ENCODE measurements around the gene CA14. TPM values are rescaled to one million over a fixed set of nuclear protein-coding genes. Genes with fewer than 3 reads are reported as not detected.
"Not testable (repeated sequence)": the region's sequence is repeated elsewhere in the genome, so short reads cannot be mapped to it uniquely, and the experiment has no call there.

Gene CA14
- total RNA-seq (2014; rRNA removed; shearing (Covaris generic)) = 53.6 and 54.4 TPM in 2 replicates
- polyA plus RNA-seq (2015; cell fraction: cytosol; rRNA removed) = 54.9 and 61.2 TPM in 2 replicates
- polyA plus RNA-seq (2015; cell fraction: nucleus; rRNA removed) = 78.6 and 82.2 TPM in 2 replicates

DNA sequence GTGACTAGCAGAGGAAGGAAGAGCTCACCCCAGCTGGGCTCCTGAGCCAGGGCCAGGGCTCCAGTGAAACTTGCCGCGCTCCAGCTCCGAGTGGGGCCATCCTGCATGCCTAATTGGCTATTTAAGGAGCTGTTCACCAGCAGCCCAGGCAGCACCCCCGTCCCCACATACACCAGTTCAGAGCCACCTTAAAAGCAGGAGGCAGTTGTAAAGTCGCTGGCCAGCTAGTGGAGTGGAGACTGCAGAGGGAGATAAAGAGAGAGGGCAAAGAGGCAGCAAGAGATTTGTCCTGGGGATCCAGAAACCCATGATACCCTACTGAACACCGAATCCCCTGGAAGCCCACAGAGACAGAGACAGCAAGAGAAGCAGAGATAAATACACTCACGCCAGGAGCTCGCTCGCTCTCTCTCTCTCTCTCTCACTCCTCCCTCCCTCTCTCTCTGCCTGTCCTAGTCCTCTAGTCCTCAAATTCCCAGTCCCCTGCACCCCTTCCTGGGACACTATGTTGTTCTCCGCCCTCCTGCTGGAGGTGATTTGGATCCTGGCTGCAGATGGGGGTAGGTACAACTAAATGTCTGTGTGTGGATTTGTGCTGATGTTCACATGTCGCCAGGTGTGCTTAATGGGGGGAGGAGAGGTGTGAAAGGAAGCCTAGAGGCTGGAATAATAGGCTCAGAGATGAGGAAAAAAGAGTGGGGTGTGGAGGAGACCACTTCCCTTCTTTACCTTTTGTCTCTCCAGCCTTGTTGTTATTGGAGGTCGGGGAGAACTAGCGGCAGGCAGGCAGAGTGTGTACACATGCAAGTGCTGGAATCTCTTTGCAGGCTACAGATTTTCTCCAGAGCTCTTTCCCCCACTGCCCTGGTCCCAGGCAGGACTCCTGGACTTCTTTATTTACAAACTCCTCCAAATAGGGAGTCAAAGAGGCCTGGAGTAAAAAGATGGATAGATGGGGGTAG, at the start of gene CA14:
CA14 (plus strand) TSS at position 151 of the 962 bp plus-strand sequence; CDS start at position 506, 355 bp downstream.
- DNase-seq (ENCODE audit: low read depth, low spot score) = peak; percentile 41
- in situ Hi-C loops (cut with HindIII; ENCODE audit: low pct_unique_long_range_greater_than_20kb, low sequenced_read_pairs) = no loop called here

- DNase-seq (ENCODE audit: low read depth, low spot score); in situ Hi-C loops (cut with HindIII; ENCODE audit: low pct_unique_long_range_greater_than_20kb, low sequenced_read_pairs): not testable (repeated sequence)
Observed at GRCh38 chr1:150208460-150208859, 49.1 kb upstream of the CA14 start.

- in situ Hi-C loops (cut with HindIII; ENCODE audit: low pct_unique_long_range_greater_than_20kb, low sequenced_read_pairs) = no loop called here
- no peak for DNase-seq (ENCODE audit: low read depth, low spot score)
Observed at GRCh38 chr1:150210091-150210490, 47.5 kb upstream of the CA14 start.

DNA sequence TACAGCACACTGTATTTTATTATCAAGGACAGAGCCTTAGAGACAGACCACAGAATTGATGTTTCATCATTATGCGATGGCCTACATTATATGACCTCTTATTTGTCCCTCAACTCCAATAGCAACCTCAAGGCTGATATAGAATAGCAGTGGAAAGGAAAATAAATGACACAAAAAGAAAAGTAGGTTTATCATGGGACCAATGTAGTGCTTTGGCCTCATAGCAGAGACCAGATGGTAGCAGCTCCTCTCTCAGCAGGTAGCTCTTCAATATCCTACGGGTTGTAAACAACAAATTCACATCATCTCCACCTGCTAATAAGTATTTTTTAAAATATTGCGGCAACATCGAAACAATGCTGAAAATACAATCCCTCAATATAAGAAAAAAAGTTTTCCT, 46.9 kb upstream of the CA14 start:
- in situ Hi-C loops (cut with HindIII; ENCODE audit: low pct_unique_long_range_greater_than_20kb, low sequenced_read_pairs) = no loop called here
- DNase-seq (ENCODE audit: low read depth, low spot score) = no peak

DNA sequence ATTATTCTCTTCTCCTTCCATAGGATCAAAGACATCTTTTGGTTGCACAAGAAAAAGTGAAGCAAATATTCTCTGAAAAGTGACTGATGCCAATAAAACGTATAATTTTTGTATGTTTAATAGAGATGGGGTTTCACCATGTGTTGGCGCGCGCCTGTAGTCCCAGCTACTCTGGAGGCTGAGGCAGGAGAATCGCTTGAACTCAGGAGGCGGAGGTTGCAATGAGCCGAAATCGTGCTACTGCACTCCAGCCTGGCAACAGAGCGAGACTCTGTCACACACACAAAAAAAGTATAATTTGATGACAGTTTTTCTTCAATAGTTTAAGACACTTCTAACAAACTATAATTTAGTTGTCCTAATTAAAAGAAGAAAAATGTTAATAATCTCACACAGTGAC, 45.5 kb upstream of the CA14 start:
- DNase-seq (ENCODE audit: low read depth, low spot score) = no peak
- in situ Hi-C loops (cut with HindIII; ENCODE audit: low pct_unique_long_range_greater_than_20kb, low sequenced_read_pairs) = no loop called here

GRCh38 chr1:150213170-150214098, 44.1 kb upstream of the CA14 start:
- in situ Hi-C loops (cut with HindIII; ENCODE audit: low pct_unique_long_range_greater_than_20kb, low sequenced_read_pairs) = no loop called here
- DNase-seq (ENCODE audit: low read depth, low spot score) = peak; percentile 95

DNA sequence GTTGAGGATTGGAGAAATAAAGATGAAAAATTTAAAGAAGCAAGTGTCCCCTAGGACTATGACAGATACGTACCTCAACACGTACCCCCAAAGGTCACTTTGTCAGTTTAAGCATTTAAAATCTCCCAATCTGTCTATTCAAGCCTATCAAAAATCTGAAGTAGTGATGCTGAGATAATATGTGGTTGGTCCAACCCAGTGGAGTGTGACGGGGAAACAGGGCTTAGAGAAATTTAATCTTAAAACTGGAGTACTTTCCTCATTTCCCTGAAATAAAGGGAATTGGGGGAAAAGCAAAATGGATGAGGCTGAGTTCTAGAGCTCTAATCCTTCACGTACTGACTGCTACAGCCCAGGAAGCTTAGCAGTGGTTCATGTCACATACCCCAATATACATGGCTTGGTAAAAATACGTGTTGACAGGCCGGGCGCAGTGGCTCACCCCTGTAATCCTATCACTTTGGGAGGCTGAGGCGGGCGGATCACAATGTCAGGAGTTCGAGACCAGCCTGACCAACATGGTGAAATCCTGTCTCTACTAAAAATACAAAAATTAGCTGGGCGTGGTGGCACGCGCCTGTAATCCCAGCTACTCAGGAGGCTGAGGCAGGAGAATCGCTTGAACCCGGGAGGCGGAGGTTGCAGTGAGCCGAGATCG, 43.3 kb upstream of the CA14 start:
- DNase-seq (ENCODE audit: low read depth, low spot score); in situ Hi-C loops (cut with HindIII; ENCODE audit: low pct_unique_long_range_greater_than_20kb, low sequenced_read_pairs): not testable (repeated sequence)

- DNase-seq (ENCODE audit: low read depth, low spot score); in situ Hi-C loops (cut with HindIII; ENCODE audit: low pct_unique_long_range_greater_than_20kb, low sequenced_read_pairs): not testable (repeated sequence)
Observed at GRCh38 chr1:150215855-150216254, 41.7 kb upstream of the CA14 start.

- in situ Hi-C loops (cut with HindIII; ENCODE audit: low pct_unique_long_range_greater_than_20kb, low sequenced_read_pairs) = no loop called here
- peak; percentile 49 for DNase-seq (ENCODE audit: low read depth, low spot score)
Observed at GRCh38 chr1:150221552-150221951, 36.0 kb upstream of the CA14 start.

DNA sequence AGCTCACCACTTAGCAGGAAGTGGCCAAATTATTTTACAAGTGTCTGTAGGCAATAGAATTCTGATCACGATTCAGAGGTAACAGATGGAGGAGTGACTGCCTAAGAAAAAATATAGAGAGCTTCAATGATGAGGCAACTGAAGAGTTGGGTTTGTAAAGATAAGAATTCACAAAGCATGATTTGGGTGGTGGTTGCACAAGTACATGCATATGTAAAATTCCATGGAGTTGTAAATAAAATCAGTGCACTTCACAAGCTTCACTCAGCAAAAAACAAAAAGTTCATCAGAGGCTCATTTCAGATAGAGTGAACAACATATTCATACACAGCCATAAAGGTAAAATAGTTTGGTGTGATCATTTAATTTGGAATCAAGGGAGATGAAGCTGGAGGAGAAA, 32.6 kb upstream of the CA14 start:
- no peak for DNase-seq (ENCODE audit: low read depth, low spot score)
- in situ Hi-C loops (cut with HindIII; ENCODE audit: low pct_unique_long_range_greater_than_20kb, low sequenced_read_pairs) = no loop called here

GRCh38 chr1:150225546-150225945, 32.0 kb upstream of the CA14 start:
- in situ Hi-C loops (cut with HindIII; ENCODE audit: low pct_unique_long_range_greater_than_20kb, low sequenced_read_pairs) = no loop called here
- peak; percentile 14 for DNase-seq (ENCODE audit: low read depth, low spot score)

- in situ Hi-C loops (cut with HindIII; ENCODE audit: low pct_unique_long_range_greater_than_20kb, low sequenced_read_pairs) = no loop called here
- no peak for DNase-seq (ENCODE audit: low read depth, low spot score)
Observed at GRCh38 chr1:150226486-150226885, 31.1 kb upstream of the CA14 start.

DNA sequence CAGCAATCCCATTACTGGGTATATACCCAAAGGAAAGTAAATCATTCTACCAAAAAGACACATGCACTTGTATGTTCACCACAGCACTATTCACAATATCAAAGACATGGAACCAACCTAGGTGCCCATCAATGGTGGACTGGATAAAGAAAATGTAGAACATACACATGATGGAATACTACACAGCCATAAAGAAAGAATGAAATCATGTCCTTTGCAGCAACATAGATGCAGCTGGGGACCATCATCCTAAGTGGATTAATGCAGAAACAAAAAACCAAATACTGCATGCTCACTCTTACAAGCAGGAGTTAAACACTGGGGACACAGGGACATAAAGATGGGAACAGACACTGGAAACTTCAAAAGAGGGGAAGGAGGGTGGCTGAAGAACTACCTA, 30.3 kb upstream of the CA14 start:
- in situ Hi-C loops (cut with HindIII; ENCODE audit: low pct_unique_long_range_greater_than_20kb, low sequenced_read_pairs) = no loop called here
- DNase-seq (ENCODE audit: low read depth, low spot score) = no peak

DNA sequence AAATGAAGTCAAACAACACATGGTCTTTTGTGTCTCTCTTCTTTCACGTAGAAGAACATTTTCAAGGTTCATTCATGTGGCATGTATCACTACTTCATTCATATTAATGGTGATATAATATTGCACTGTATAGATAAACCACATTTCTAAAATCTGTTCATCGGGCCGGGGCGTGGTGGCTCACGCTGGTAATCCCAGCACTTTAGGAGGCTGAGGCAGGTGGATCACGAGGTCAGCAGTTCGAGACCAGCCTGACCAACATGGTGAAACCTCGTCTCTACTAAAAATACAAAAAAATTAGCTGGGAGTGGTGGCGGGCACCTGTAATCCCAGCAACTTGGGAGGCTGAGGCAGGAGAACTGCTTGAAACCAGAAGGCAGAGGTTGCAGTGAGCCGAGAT, 29.3 kb upstream of the CA14 start:
- in situ Hi-C loops (cut with HindIII; ENCODE audit: low pct_unique_long_range_greater_than_20kb, low sequenced_read_pairs); DNase-seq (ENCODE audit: low read depth, low spot score): not testable (repeated sequence)

- in situ Hi-C loops (cut with HindIII; ENCODE audit: low pct_unique_long_range_greater_than_20kb, low sequenced_read_pairs); DNase-seq (ENCODE audit: low read depth, low spot score): not testable (repeated sequence)
Observed at GRCh38 chr1:150232921-150233320, 24.7 kb upstream of the CA14 start.

- in situ Hi-C loops (cut with HindIII; ENCODE audit: low pct_unique_long_range_greater_than_20kb, low sequenced_read_pairs) = no loop called here
- DNase-seq (ENCODE audit: low read depth, low spot score) = peak; percentile 17
Observed at GRCh38 chr1:150233359-150234308, 23.9 kb upstream of the CA14 start.

GRCh38 chr1:150234309-150234565, 23.3 kb upstream of the CA14 start:
- in situ Hi-C loops (cut with HindIII; ENCODE audit: low pct_unique_long_range_greater_than_20kb, low sequenced_read_pairs) = no loop called here
- no peak for DNase-seq (ENCODE audit: low read depth, low spot score)

Measured in SK-MEL-5 (cell line).